Measurements from ENCODE around the gene CDH2.

Gene CDH2

GRCh38 chr18:27901424-27902226, 275.3 kb downstream of the CDH2 start:
- intact Hi-C loops (cut with DNase I), result no loop called here

More at GRCh38 chr18:27901424-27902226, 275.3 kb downstream of the CDH2 start:
- no peak for DNase-seq

Measured in head of caudate nucleus (tissue), 42 donors.